ENCODE data around the gene CYP4F3. TPM values are rescaled to one million over a fixed set of nuclear protein-coding genes. Genes with fewer than 3 reads are reported as not detected.

Gene CYP4F3
- total RNA-seq, 2 experiments from 2014 or later = not detected

DNA sequence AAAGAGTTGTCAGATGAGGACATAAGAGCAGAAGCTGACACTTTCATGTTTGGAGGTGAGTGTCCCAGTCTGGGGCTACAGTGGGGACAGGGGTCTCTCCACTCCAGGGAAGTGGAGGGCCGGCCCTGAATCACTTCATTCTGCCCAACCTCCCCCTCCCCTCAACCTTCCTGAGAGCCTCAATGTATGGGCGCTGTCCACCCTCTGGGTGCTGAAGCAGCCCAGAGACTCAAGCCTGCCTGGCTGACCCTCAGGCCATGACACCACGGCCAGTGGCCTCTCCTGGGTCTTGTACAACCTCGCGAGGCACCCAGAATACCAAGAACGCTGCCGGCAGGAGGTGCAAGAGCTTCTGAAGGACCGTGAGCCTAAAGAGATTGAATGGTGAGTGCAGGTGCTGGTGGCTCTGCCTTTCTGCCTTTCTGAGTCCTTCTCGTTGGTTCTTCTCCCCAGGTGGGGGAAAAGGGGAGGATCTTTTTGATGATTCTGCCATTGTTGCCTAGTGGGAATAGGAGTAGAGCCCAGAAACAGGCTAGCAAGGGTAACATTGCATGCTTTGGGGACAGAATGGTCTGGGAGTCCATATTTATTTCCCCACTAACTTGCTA, 16.9 kb upstream of the CYP4F3 start:
- Histone ChIP-seq H3K79me2 (ENCODE audit: insufficient read depth, low read depth, low read length) (no peaks in the 10 kb centered on the region), H3K36me3 (ENCODE audit: insufficient read depth, low read length) (no peaks in the 10 kb centered on the region), H4K20me1 (ENCODE audit: insufficient read depth, low read length) (no peaks in the 10 kb centered on the region), H3K4me1 (ENCODE audit: insufficient read depth, low read length, poor library complexity, severe bottlenecking) (no peaks in the 10 kb centered on the region), H3K27ac (ENCODE audit: low read depth, low read length, poor library complexity, severe bottlenecking) (no peak overlapping the region), H3K9me3 (ENCODE audit: low read length) (no peaks in the 10 kb centered on the region), H3K9me2 (ENCODE audit: insufficient read depth, low read length) (no peaks in the 10 kb centered on the region), H2AFZ (ENCODE audit: low read length) (no peak overlapping the region), H3K4me2 (ENCODE audit: low read length) (no peak overlapping the region), H3K4me3 (ENCODE audit: low read depth, low read length, poor library complexity, severe bottlenecking) (no peak overlapping the region)
- no TSS peak for BruUV-seq (replicated peaks)
- intact Hi-C loops (cut with micrococcal nuclease; ENCODE audit: unreplicated experiment) = loop anchor here (10.0 kb wide), 1 partner anchor 361 kb away; no protein-coding TSS in a partner anchor
- POLR2A ChIA-PET = no interaction called here
- no peak for TF ChIP-seq EZH2phosphoT487 (IDR thresholded peaks at IDR 0.05; ENCODE audit: borderline replicate concordance, low read depth, low read length)
- TF ChIP-seq, protein P1, sequence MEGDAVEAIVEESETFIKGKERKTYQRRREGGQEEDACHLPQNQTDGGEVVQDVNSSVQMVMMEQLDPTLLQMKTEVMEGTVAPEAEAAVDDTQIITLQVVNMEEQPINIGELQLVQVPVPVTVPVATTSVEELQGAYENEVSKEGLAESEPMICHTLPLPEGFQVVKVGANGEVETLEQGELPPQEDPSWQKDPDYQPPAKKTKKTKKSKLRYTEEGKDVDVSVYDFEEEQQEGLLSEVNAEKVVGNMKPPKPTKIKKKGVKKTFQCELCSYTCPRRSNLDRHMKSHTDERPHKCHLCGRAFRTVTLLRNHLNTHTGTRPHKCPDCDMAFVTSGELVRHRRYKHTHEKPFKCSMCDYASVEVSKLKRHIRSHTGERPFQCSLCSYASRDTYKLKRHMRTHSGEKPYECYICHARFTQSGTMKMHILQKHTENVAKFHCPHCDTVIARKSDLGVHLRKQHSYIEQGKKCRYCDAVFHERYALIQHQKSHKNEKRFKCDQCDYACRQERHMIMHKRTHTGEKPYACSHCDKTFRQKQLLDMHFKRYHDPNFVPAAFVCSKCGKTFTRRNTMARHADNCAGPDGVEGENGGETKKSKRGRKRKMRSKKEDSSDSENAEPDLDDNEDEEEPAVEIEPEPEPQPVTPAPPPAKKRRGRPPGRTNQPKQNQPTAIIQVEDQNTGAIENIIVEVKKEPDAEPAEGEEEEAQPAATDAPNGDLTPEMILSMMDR (conservative IDR thresholded peaks at IDR 0.05; ENCODE audit: low read length) = no peak
- no peak for DNase-seq (ENCODE audit: low spot score)
- CTCF ChIA-PET (ENCODE audit: unreplicated experiment) = no interaction called here

DNA sequence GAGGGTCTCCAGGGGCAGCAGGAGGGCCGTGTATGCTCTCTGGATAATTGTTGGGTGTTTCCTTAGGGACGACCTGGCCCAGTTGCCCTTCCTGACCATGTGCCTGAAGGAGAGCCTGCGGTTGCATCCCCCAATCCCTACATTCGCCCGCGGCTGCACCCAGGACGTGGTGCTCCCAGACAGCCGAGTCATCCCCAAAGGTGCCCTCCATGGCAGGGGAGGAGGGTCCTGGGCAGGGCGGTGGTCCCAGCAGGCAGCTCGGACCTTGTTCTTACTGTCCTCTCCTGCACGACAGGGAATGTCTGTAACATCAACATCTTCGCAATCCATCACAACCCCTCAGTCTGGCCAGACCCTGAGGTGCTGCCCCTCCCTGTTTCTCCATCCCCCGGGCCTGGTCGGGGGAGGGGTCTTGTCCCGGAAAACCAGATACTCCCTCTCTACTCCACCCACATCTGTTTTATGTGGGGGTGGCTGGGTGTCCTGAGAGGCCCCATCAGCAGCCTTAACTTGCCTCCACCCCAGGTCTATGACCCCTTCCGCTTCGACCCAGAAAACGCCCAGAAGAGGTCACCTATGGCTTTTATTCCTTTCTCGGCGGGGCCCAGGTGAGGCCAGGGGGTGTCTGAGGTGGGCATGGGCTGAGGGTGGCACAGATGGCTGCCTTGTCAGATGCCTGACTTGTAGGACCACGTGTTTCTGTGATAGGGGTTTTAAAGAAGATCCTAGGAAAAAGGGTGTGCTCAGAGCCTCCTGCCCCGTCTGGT, 12.3 kb upstream of the CYP4F3 start:
- Histone ChIP-seq H3K36me3 (ENCODE audit: insufficient read depth, low read length) (no peaks in the 10 kb centered on the region), H3K9me2 (ENCODE audit: insufficient read depth, low read length) (no peaks in the 10 kb centered on the region), H3K79me2 (ENCODE audit: insufficient read depth, low read depth, low read length) (no peaks in the 10 kb centered on the region), H3K4me1 (ENCODE audit: insufficient read depth, low read length, poor library complexity, severe bottlenecking) (no peaks in the 10 kb centered on the region), H3K9me3 (ENCODE audit: low read length) (no peaks in the 10 kb centered on the region), H3K4me3 (ENCODE audit: low read depth, low read length, poor library complexity, severe bottlenecking) (no peak overlapping the region), H2AFZ (ENCODE audit: low read length) (no peak overlapping the region), H3K27ac (ENCODE audit: low read depth, low read length, poor library complexity, severe bottlenecking) (no peak overlapping the region), H3K4me2 (ENCODE audit: low read length) (no peak overlapping the region), H4K20me1 (ENCODE audit: insufficient read depth, low read length) (no peaks in the 10 kb centered on the region)
- no peak for DNase-seq (ENCODE audit: low spot score)
- ChIA-PET CTCF (ENCODE audit: unreplicated experiment) (no interaction called here), POLR2A (no interaction called here)
- intact Hi-C loops (cut with micrococcal nuclease; ENCODE audit: unreplicated experiment) = loop anchor here (1.0 to 10.0 kb wide), 3 partner anchors 356 to 554 kb away; no protein-coding TSS in a partner anchor
- BruUV-seq (replicated peaks) = no TSS peak
- TF ChIP-seq, protein P1 (conservative IDR thresholded peaks at IDR 0.05; ENCODE audit: low read length) = no peak
- no peak for TF ChIP-seq EZH2phosphoT487 (IDR thresholded peaks at IDR 0.05; ENCODE audit: borderline replicate concordance, low read depth, low read length)

All from OCI-LY7 (cell line).